Panc1 (cell line): ENCODE results near the gene MATN1. TPM values are rescaled to one million over a fixed set of nuclear protein-coding genes. Genes with fewer than 3 reads are reported as not detected.

Source experiments
- ATAC-seq: fragments of 200-7000 bp; cut with Tn5 transposase; 2 replicates; pipeline ENCODE4 v1.9.1; 2020; ENCODE audit warnings: mild to moderate bottlenecking, moderate library complexity
- BruUV-seq: library from RNA; stranded (reverse); fragments of 400-500 nt; replicated peaks from 2 replicates; lab custom pipeline; 2021; lab: Mats Ljungman, UMichigan
- CTCF ChIA-PET: fragments of 300-600 bp; sonication (Branson Sonifier 250); formaldehyde crosslinking; loops from one replicate; lab custom pipeline; 2022; ENCODE audit warnings: antibody characterized with exemption; lab: Charles Lee
- POLR2A ChIA-PET: fragments of 300-600 bp; sonication (Branson Sonifier 250); formaldehyde crosslinking; loops from one replicate; lab custom pipeline; 2022; ENCODE audit warnings: antibody characterized with exemption; lab: Charles Lee
- DNase-seq: peaks from one replicate; pipeline ENCODE4 v3.0.0-alpha.2; 2010; ENCODE audit warnings: low read depth, low spot score
- H3K27ac ChIP-seq: 2 replicates; pipeline ENCODE4 v1.5.1; 2011; ENCODE audit warnings: mild to moderate bottlenecking, low read length, inconsistent platforms
- H3K27me3 ChIP-seq: fragments of 200-500 bp; sonication (Bioruptor generic); 2 replicates; pipeline ENCODE4 v1.6.0; 2014; ENCODE audit warnings: low read length, inconsistent platforms; ENCODE audit not compliant: control insufficient read depth, insufficient read depth
- H3K36me3 ChIP-seq: fragments of 200-500 bp; sonication (Bioruptor generic); 2 replicates; pipeline ENCODE4 v1.5.1; 2014; ENCODE audit warnings: inconsistent platforms, mild to moderate bottlenecking, low read length, moderate library complexity; ENCODE audit not compliant: control insufficient read depth, insufficient read depth
- H3K4me1 ChIP-seq: 2 replicates; pipeline ENCODE4 v1.5.1; 2011; ENCODE audit warnings: inconsistent platforms, mild to moderate bottlenecking, low read length, moderate library complexity; ENCODE audit not compliant: control insufficient read depth, insufficient read depth
- H3K4me3 ChIP-seq, 2 experiments: 2 replicates each; pipeline ENCODE4 v1.5.1; 2011 to 2012; ENCODE audit warnings: low read depth in 2 of 2, low read length in 2 of 2, mild to moderate bottlenecking in 2 of 2, inconsistent platforms in 1 of 2, moderate library complexity in 1 of 2
- H3K9me3 ChIP-seq: fragments of 200-500 bp; sonication (Bioruptor generic); 2 replicates; pipeline ENCODE4 v1.5.1; 2014; ENCODE audit warnings: low read depth, mild to moderate bottlenecking, inconsistent platforms, low read length, moderate library complexity; ENCODE audit not compliant: control insufficient read depth, insufficient read depth
- CTCF ChIP-seq: fragments of 450-650 bp; IDR thresholded peaks from 2 replicates; pipeline ENCODE4 v1.5.1; 2017; ENCODE audit warnings: mild to moderate bottlenecking
- POLR2AphosphoS5 ChIP-seq: IDR thresholded peaks from 2 replicates; pipeline ENCODE4 v1.6.1; 2012; ENCODE audit warnings: mild to moderate bottlenecking, low read depth, low read length, moderate library complexity
- REST ChIP-seq, 2 experiments: IDR thresholded peaks; 2 replicates each; pipeline ENCODE4 v1.6.1; 2011 to 2012; ENCODE audit warnings: low read depth in 2 of 2, control low read depth in 1 of 2, low read length in 1 of 2, mild to moderate bottlenecking in 1 of 2, moderate library complexity in 1 of 2; ENCODE audit not compliant: insufficient read depth in 1 of 2
- SIN3A ChIP-seq: IDR thresholded peaks from 2 replicates; pipeline ENCODE4 v1.6.1; 2012; ENCODE audit warnings: low read depth, mild to moderate bottlenecking, low read length, moderate library complexity, borderline replicate concordance; ENCODE audit not compliant: insufficient read depth
- TCF7L2 ChIP-seq: IDR thresholded peaks from 2 replicates; pipeline ENCODE4 v1.6.1; 2011; ENCODE audit warnings: mild to moderate bottlenecking, low read depth, low read length, inconsistent platforms
- in situ Hi-C: cut with HindIII; loops from 2 replicates; pipeline ENCODE4 v1.10.0; 2016; ENCODE audit warnings: low sequenced_read_pairs, low pct_unique_long_range_greater_than_20kb
- intact Hi-C: fragments of 100-400 bp; cut with micrococcal nuclease; formaldehyde crosslinking; loops from one replicate; pipeline ENCODE4 v1.10.0; 2022; ENCODE audit not compliant: unreplicated experiment
- total RNA-seq: library from RNA; stranded (reverse); gene quantifications from one replicate; pipeline ENCODE4 v1.2.1, GENCODE V29; 2021; ENCODE audit not compliant: unreplicated experiment

Gene MATN1
- total RNA-seq, 1 experiment from 2014 or later: 0.59 TPM

GRCh38 chr1:30749691-30750583 lies 26.6 kb upstream of the MATN1 start:
- CTCF ChIA-PET: no interaction called here
- H3K4me1 ChIP-seq: peaks cover 15% of the 10 kb centered on the region
- no peak overlapping the region for H3K27ac ChIP-seq
- BruUV-seq: no TSS peak
- no peaks in the 10 kb centered on the region for H3K27me3 ChIP-seq
- no peak for DNase-seq
- H3K36me3 ChIP-seq: no peaks in the 10 kb centered on the region
- ATAC-seq: no peak
- intact Hi-C loops (no loop called here), in situ Hi-C loops (no loop called here)
- POLR2A ChIA-PET: interaction anchor here (0.6 kb wide), 1 partner anchor 12 kb away, joined by 3 read pairs; no protein-coding TSS in a partner anchor
- no peak overlapping the region for H3K4me3 ChIP-seq
- H3K9me3 ChIP-seq: no peaks in the 10 kb centered on the region
- TF ChIP-seq TCF7L2 (no peak), SIN3A (no peak), POLR2AphosphoS5 (no peak), CTCF (no peak), REST (IDR thresholded peaks at IDR 0.05; ENCODE audit: insufficient read depth in 1 of 2, low read depth in 2 of 2, low read length in 1 of 2) (no peak)

- in situ Hi-C loops: no loop called here
- BruUV-seq: no TSS peak
- ChIA-PET CTCF (interaction anchor here (1.0 kb wide), 1 partner anchor 31 kb away, joined by 3 read pairs; no protein-coding TSS in a partner anchor), POLR2A (interaction anchor here (0.5 kb wide), 1 partner anchor 30 kb away, joined by 5 read pairs; no protein-coding TSS in a partner anchor)
- H3K36me3 ChIP-seq: no peaks in the 10 kb centered on the region
- no peak overlapping the region for H3K4me3 ChIP-seq
- H3K9me3 ChIP-seq: no peaks in the 10 kb centered on the region
- peaks cover 15% of the 10 kb centered on the region for H3K4me1 ChIP-seq
- no peak overlapping the region for H3K27ac ChIP-seq
- H3K27me3 ChIP-seq: no peaks in the 10 kb centered on the region
- no peak for ATAC-seq
- intact Hi-C loops: no loop called here
- TF ChIP-seq CTCF: no peak
- TF ChIP-seq TCF7L2: no peak
- no peak for DNase-seq
These were observed 25.5 kb upstream of the MATN1 start for GRCh38 chr1:30748699-30749401.
